ENCODE results near the gene DGKQ. TPM values are rescaled to one million over a fixed set of nuclear protein-coding genes. Genes with fewer than 3 reads are reported as not detected.

Gene DGKQ
- total and polyA plus RNA-seq, 2 donors (not counting 3 experiments of a cell fraction or from before 2014, with no cell fraction given): 15.8 to 20.2 TPM

GRCh38 chr4:955161-955921 lies 18.0 kb downstream of the DGKQ start:
- Histone ChIP-seq H3K4me3 (replicated peaks in 1 of 3; ENCODE audit: insufficient read depth in 1 of 3, low read depth in 1 of 3, low read length in 3 of 3) (no peak overlapping the region), H3K4me1 (ENCODE audit: control insufficient read depth, extremely low read depth, insufficient read depth, low read length) (no peaks in the 10 kb centered on the region), H3K27me3 (ENCODE audit: control insufficient read depth in 2 of 2, insufficient read depth in 2 of 2, low read length in 2 of 2) (no peaks in the 10 kb centered on the region), H4K20me1 (replicated peaks; ENCODE audit: control insufficient read depth, extremely low read depth, insufficient read depth, low read length) (no peaks in the 10 kb centered on the region), H3K9me1 (replicated peaks; ENCODE audit: control insufficient read depth, extremely low read depth, insufficient read depth, low read length) (no peaks in the 10 kb centered on the region), H3K9ac (replicated peaks; ENCODE audit: extremely low read depth, insufficient read depth, low read length) (no peak overlapping the region), H3K79me2 (ENCODE audit: control insufficient read depth, insufficient read depth, low read length) (no peaks in the 10 kb centered on the region), H2AFZ (ENCODE audit: low read depth, low read length) (no peak overlapping the region), H3K9me3 (replicated peaks; ENCODE audit: control insufficient read depth, insufficient read depth, low read length) (no peaks in the 10 kb centered on the region), H3K36me3 (ENCODE audit: control insufficient read depth in 2 of 2, extremely low read depth in 1 of 2, insufficient read depth in 2 of 2, low read length in 2 of 2) (peaks cover 0 to 5% of the 10 kb centered on the region in 2 experiments), H3K27ac (ENCODE audit: insufficient read depth, low read depth, low read length) (no peak overlapping the region), H3K4me2 (ENCODE audit: insufficient read depth, low read length) (no peak overlapping the region)
- FAIRE-seq: no peak
- dilution Hi-C loops (cut with MboI; ENCODE audit: extremely low pct_ligation_motif_present, low sequenced_read_pairs) (no loop called here), intact Hi-C loops (cut with micrococcal nuclease) (no loop called here)
- no TSS peak for BruUV-seq (replicated peaks)
- DNase-seq (ENCODE audit: low read depth, low spot score): no peak
- TF ChIP-seq POLR2AphosphoS5 (IDR thresholded peaks at IDR 0.05; ENCODE audit: insufficient read depth, low read depth, low read length): no peak
- POLR2A ChIA-PET: no interaction called here
- CTCF ChIA-PET: no interaction called here

- intact Hi-C loops (cut with micrococcal nuclease) (no loop called here), dilution Hi-C loops (cut with MboI; ENCODE audit: extremely low pct_ligation_motif_present, low sequenced_read_pairs) (no loop called here)
- Histone ChIP-seq H2AFZ (ENCODE audit: low read depth, low read length) (no peak overlapping the region), H3K79me2 (ENCODE audit: control insufficient read depth, insufficient read depth, low read length) (no peaks in the 10 kb centered on the region), H3K4me2 (ENCODE audit: insufficient read depth, low read length) (no peak overlapping the region), H3K9ac (replicated peaks; ENCODE audit: extremely low read depth, insufficient read depth, low read length) (no peak overlapping the region), H3K4me3 (replicated peaks in 1 of 3; ENCODE audit: insufficient read depth in 1 of 3, low read depth in 1 of 3, low read length in 3 of 3) (no peak overlapping the region), H4K20me1 (replicated peaks; ENCODE audit: control insufficient read depth, extremely low read depth, insufficient read depth, low read length) (no peaks in the 10 kb centered on the region), H3K27ac (ENCODE audit: insufficient read depth, low read depth, low read length) (no peak overlapping the region), H3K27me3 (ENCODE audit: control insufficient read depth in 2 of 2, insufficient read depth in 2 of 2, low read length in 2 of 2) (no peaks in the 10 kb centered on the region), H3K9me3 (replicated peaks; ENCODE audit: control insufficient read depth, insufficient read depth, low read length) (no peaks in the 10 kb centered on the region), H3K4me1 (ENCODE audit: control insufficient read depth, extremely low read depth, insufficient read depth, low read length) (no peaks in the 10 kb centered on the region), H3K36me3 (ENCODE audit: control insufficient read depth in 2 of 2, extremely low read depth in 1 of 2, insufficient read depth in 2 of 2, low read length in 2 of 2) (peaks cover 0 to 5% of the 10 kb centered on the region in 2 experiments), H3K9me1 (replicated peaks; ENCODE audit: control insufficient read depth, extremely low read depth, insufficient read depth, low read length) (no peaks in the 10 kb centered on the region)
- TF ChIP-seq POLR2A (IDR thresholded peaks at IDR 0.05; ENCODE audit: low read depth, low read length): no peak
- TF ChIP-seq CTCF (IDR thresholded peaks at IDR 0.05; ENCODE audit: extremely low read depth in 1 of 2, insufficient read depth in 1 of 2, low read depth in 1 of 2, low read length in 2 of 2): no peak
- TF ChIP-seq EZH2 (IDR thresholded peaks at IDR 0.05; ENCODE audit: borderline replicate concordance, low read depth, low read length, severe bottlenecking): no peak
- no peak for TF ChIP-seq MAX (IDR thresholded peaks at IDR 0.05; ENCODE audit: insufficient read depth, insufficient read length)
- CTCF ChIA-PET: interaction anchor here (0.6 kb wide), 1 partner anchor 70 kb away, joined by 3 read pairs; no protein-coding TSS in a partner anchor
- DNase-seq (ENCODE audit: low read depth, low spot score): no peak
- POLR2A ChIA-PET: no interaction called here
- BruUV-seq (replicated peaks): no TSS peak
- FAIRE-seq: no peak
These were observed 19.0 kb downstream of the DGKQ start for GRCh38 chr4:954211-955020.

Measured in endothelial cell of umbilical vein (primary cell).